H9 (cell line): ENCODE measurements around the gene ZNF467. TPM values are rescaled to one million over a fixed set of nuclear protein-coding genes. Genes with fewer than 3 reads are reported as not detected.

ENCODE experiments used
- DNase-seq: peaks from one replicate; pipeline ENCODE4 v3.0.0-alpha.2; 2017
- H2AFZ ChIP-seq: one replicate; pipeline ENCODE4 v1.6.1; 2013; ENCODE audit warnings: mild to moderate bottlenecking, low read length, control low read depth, moderate library complexity
- H2AK5ac ChIP-seq: 2 replicates; pipeline ENCODE4 v1.6.1; 2013; ENCODE audit warnings: low read length, control low read depth, mixed read lengths; ENCODE audit not compliant: insufficient read length
- H2BK120ac ChIP-seq: one replicate; pipeline ENCODE4 v1.6.1; 2013; ENCODE audit warnings: low read depth, mild to moderate bottlenecking, low read length, control low read depth, inconsistent platforms; ENCODE audit not compliant: poor library complexity, severe bottlenecking
- H2BK12ac ChIP-seq: 2 replicates; pipeline ENCODE4 v1.6.1; 2013; ENCODE audit warnings: low read length, control low read depth, mixed read lengths, low read depth; ENCODE audit not compliant: insufficient read length
- H2BK15ac ChIP-seq: 2 replicates; pipeline ENCODE4 v1.6.1; 2013; ENCODE audit warnings: low read depth, low read length, control low read depth
- H2BK20ac ChIP-seq: one replicate; pipeline ENCODE4 v1.6.1; 2013; ENCODE audit warnings: low read depth, mild to moderate bottlenecking, low read length, control low read depth, inconsistent platforms; ENCODE audit not compliant: poor library complexity, severe bottlenecking
- H2BK5ac ChIP-seq: 2 replicates; pipeline ENCODE4 v1.6.1; 2013; ENCODE audit warnings: low read length, control low read depth, mixed read lengths; ENCODE audit not compliant: insufficient read length
- H3K14ac ChIP-seq: 2 replicates; pipeline ENCODE4 v1.6.1; 2013; ENCODE audit warnings: low read length, control low read depth; ENCODE audit not compliant: insufficient read depth
- H3K18ac ChIP-seq: 2 replicates; pipeline ENCODE4 v1.6.1; 2013; ENCODE audit warnings: low read depth, mild to moderate bottlenecking, mixed read lengths, low read length, control low read depth; ENCODE audit not compliant: insufficient read length
- H3K23ac ChIP-seq: 2 replicates; pipeline ENCODE4 v1.6.1; 2013; ENCODE audit warnings: low read length, control low read depth, mixed read lengths, low read depth; ENCODE audit not compliant: insufficient read length
- H3K23me2 ChIP-seq: 2 replicates; pipeline ENCODE4 v1.6.1; 2013; ENCODE audit warnings: low read depth, mild to moderate bottlenecking, mixed read lengths, low read length, control low read depth; ENCODE audit not compliant: insufficient read length, poor library complexity, severe bottlenecking
- H3K27ac ChIP-seq: 2 replicates; pipeline ENCODE4 v1.5.1; 2013; ENCODE audit warnings: low read length, control low read depth, mixed read lengths, low read depth; ENCODE audit not compliant: insufficient read length
- H3K27me3 ChIP-seq: 2 replicates; pipeline ENCODE4 v1.6.1; 2013; ENCODE audit warnings: low read length, control low read depth, inconsistent platforms; ENCODE audit not compliant: insufficient read depth
- H3K4ac ChIP-seq: 2 replicates; pipeline ENCODE4 v1.6.1; 2013; ENCODE audit warnings: low read depth, mild to moderate bottlenecking, control low read depth, inconsistent platforms, low read length, moderate library complexity
- H3K4me1 ChIP-seq: 2 replicates; pipeline ENCODE4 v1.6.1; 2013; ENCODE audit warnings: low read length, control low read depth, inconsistent platforms; ENCODE audit not compliant: insufficient read depth
- H3K4me2 ChIP-seq: 2 replicates; pipeline ENCODE4 v1.6.1; 2013; ENCODE audit warnings: low read length, control low read depth, mixed read lengths; ENCODE audit not compliant: insufficient read length, insufficient read depth
- H3K56ac ChIP-seq: 2 replicates; pipeline ENCODE4 v1.6.1; 2013; ENCODE audit warnings: low read depth, mild to moderate bottlenecking, mixed read lengths, low read length, control low read depth; ENCODE audit not compliant: insufficient read length
- H3K79me1 ChIP-seq: 2 replicates; pipeline ENCODE4 v1.6.1; 2013; ENCODE audit warnings: low read depth, mild to moderate bottlenecking, moderate library complexity, low read length, control low read depth, inconsistent platforms; ENCODE audit not compliant: insufficient read depth, poor library complexity, severe bottlenecking
- H3K79me2 ChIP-seq: 2 replicates; pipeline ENCODE4 v1.6.1; 2013; ENCODE audit warnings: low read length, control low read depth, inconsistent platforms; ENCODE audit not compliant: insufficient read depth
- H3K9ac ChIP-seq: 2 replicates; pipeline ENCODE4 v1.6.1; 2013; ENCODE audit warnings: low read length, control low read depth, mixed read lengths; ENCODE audit not compliant: insufficient read length; ENCODE audit errors: extremely low read depth
- H3K9me3 ChIP-seq: one replicate; pipeline ENCODE4 v1.6.1; 2013; ENCODE audit warnings: low read depth, low read length, inconsistent platforms; ENCODE audit not compliant: control insufficient read depth
- H3T11ph ChIP-seq: one replicate; pipeline ENCODE4 v1.6.1; 2013; ENCODE audit warnings: mild to moderate bottlenecking, low read length, control low read depth, inconsistent platforms
- H4K20me1 ChIP-seq: one replicate; pipeline ENCODE4 v1.6.1; 2013; ENCODE audit not compliant: control insufficient read depth, insufficient read length, insufficient read depth
- H4K5ac ChIP-seq: 2 replicates; pipeline ENCODE4 v1.6.1; 2013; ENCODE audit warnings: low read depth, mild to moderate bottlenecking, mixed read lengths, low read length, control low read depth; ENCODE audit not compliant: insufficient read length
- H4K8ac ChIP-seq: replicated peaks from 2 replicates; pipeline ENCODE4 v1.6.1; 2013; ENCODE audit warnings: low read length, control low read depth, mixed read lengths, low read depth; ENCODE audit not compliant: insufficient read length
- H4K91ac ChIP-seq: 2 replicates; pipeline ENCODE4 v1.6.1; 2013; ENCODE audit warnings: low read depth, mild to moderate bottlenecking, moderate library complexity, mixed read lengths, low read length, control low read depth; ENCODE audit not compliant: insufficient read length
- H3K27ac Mint-ChIP-seq, 3 experiments: 2 replicates in 2 of 3; 3 replicates in 1 of 3; pipeline ENCODE4 v1.8.0; 2020 to 2021; ENCODE audit warnings: mixed read lengths in 3 of 3, mild to moderate bottlenecking in 1 of 3, moderate library complexity in 1 of 3
- H3K27me3 Mint-ChIP-seq: 2 replicates; pipeline ENCODE4 v1.8.0; 2021; ENCODE audit warnings: low read depth, mild to moderate bottlenecking, moderate library complexity, mixed read lengths
- H3K36me3 Mint-ChIP-seq, 3 experiments: 2 replicates in 2 of 3; 3 replicates in 1 of 3; pipeline ENCODE4 v1.8.0; 2020 to 2021; ENCODE audit warnings: low read depth in 3 of 3, mixed read lengths in 3 of 3; ENCODE audit not compliant: insufficient read depth in 1 of 3
- H3K4me1 Mint-ChIP-seq, 2 experiments: 2 replicates each; pipeline ENCODE4 v1.8.0; 2020; ENCODE audit warnings: mixed read lengths in 2 of 2
- H3K4me3 Mint-ChIP-seq, 2 experiments: 2 replicates in 1 of 2; 3 replicates in 1 of 2; pipeline ENCODE4 v1.8.0; 2020 to 2021; ENCODE audit warnings: mild to moderate bottlenecking in 2 of 2, mixed read lengths in 2 of 2, moderate library complexity in 1 of 2
- H3K9me3 Mint-ChIP-seq, 2 experiments: 2 replicates in 1 of 2; 3 replicates in 1 of 2; pipeline ENCODE4 v1.8.0; 2020; ENCODE audit warnings: mild to moderate bottlenecking in 2 of 2, mixed read lengths in 2 of 2, moderate library complexity in 1 of 2
- CTCF ChIP-seq: fragments of 200-600 bp; sonication (generic); conservative IDR thresholded peaks from 3 replicates; pipeline ENCODE4 v1.8.0; 2021; ENCODE audit warnings: antibody characterized with exemption, mild to moderate bottlenecking
- WGBS: extraction: QIAGEN DNeasy Blood & Tissue Kit; methylation state at CpG from one replicate; pipeline ENCODE4 v1.1.7; 2013; ENCODE audit warnings: missing lambda C conversion rate, low lambda C conversion rate, mixed read lengths; ENCODE audit not compliant: insufficient read length; ENCODE audit errors: extremely low coverage; 5-methylcytosine and 5-hydroxymethylcytosine counted together
- total RNA-seq: library from RNA; stranded (reverse); gene quantifications from 2 replicates; pipeline ENCODE4 v1.2.1, GENCODE V29; 2021

Gene ZNF467
- total RNA-seq, 1 experiment from 2014 or later = 0.31 TPM

GRCh38 chr7:149762610-149763009, 10.8 kb downstream of the ZNF467 start:
- Mint-ChIP-seq H3K36me3 (no peaks in the 10 kb centered on the region; a peak in 1 of 7 replicates), H3K9me3 (no peaks in the 10 kb centered on the region; a peak in 1 of 5 replicates), H3K4me3 (no peak overlapping the region), H3K4me1 (peaks cover 22 to 25% of the 10 kb centered on the region in 2 experiments), H3K27ac (no peak overlapping the region), H3K27me3 (peaks cover 97% of the 10 kb centered on the region)
- no peak for TF ChIP-seq CTCF
- Histone ChIP-seq H4K20me1 (no peaks in the 10 kb centered on the region), H3K18ac (no peak overlapping the region), H3K4ac (no peak overlapping the region), H2BK20ac (no peak overlapping the region), H3K79me2 (no peaks in the 10 kb centered on the region), H2BK5ac (no peak overlapping the region), H3T11ph (no peak overlapping the region), H4K8ac (no peak overlapping the region), H3K4me2 (no peak overlapping the region), H3K27ac (no peak overlapping the region), H2BK12ac (no peak overlapping the region), H2BK15ac (no peak overlapping the region), H3K23me2 (peaks cover 10% of the 10 kb centered on the region), H3K27me3 (peaks cover 56% of the 10 kb centered on the region), H2AK5ac (no peak overlapping the region), H3K9me3 (no peaks in the 10 kb centered on the region), H2AFZ (no peak overlapping the region), H3K4me1 (peaks cover 2% of the 10 kb centered on the region; the same call in 1 of the 2 replicates), H4K91ac (no peak overlapping the region), H3K14ac (no peak overlapping the region), H3K9ac (no peak overlapping the region), H3K56ac (no peak overlapping the region), H4K5ac (no peak overlapping the region), H3K23ac (no peak overlapping the region), H3K79me1 (no peaks in the 10 kb centered on the region), H2BK120ac (no peak overlapping the region)
- no peak for DNase-seq
- WGBS = no CpG with 5 or more reads among the region's 10 CpGs
